Cardiac muscle cell (in vitro differentiated cells and primary cell): Measurements from ENCODE around the gene EPHA4. TPM values are rescaled to one million over a fixed set of nuclear protein-coding genes. Genes with fewer than 3 reads are reported as not detected.

Experiments used
- DNase-seq, 2 donors: peaks; one replicate each; pipeline versions ENCODE4 v3.0.0 to v3.0.0-alpha.2; 2010 to 2017; ENCODE audit warnings: low read depth in 1 of 2, low spot score in 1 of 2
- H3K27ac ChIP-seq: fragments of 200-600 bp; sonication (generic); 2 replicates; pipeline ENCODE4 v1.5.1; 2016
- H3K27me3 ChIP-seq: fragments of 200-600 bp; sonication (generic); 2 replicates; pipeline ENCODE4 v1.6.0; 2016; ENCODE audit warnings: control low read depth
- H3K36me3 ChIP-seq: fragments of 200-600 bp; sonication (generic); 2 replicates; pipeline ENCODE4 v1.5.1; 2016; ENCODE audit warnings: control low read depth
- H3K4me1 ChIP-seq: fragments of 200-600 bp; sonication (generic); 2 replicates; pipeline ENCODE4 v1.8.1; 2017; ENCODE audit warnings: low read depth, mild to moderate bottlenecking, mixed run types
- H3K4me3 ChIP-seq: fragments of 200-600 bp; sonication (generic); 2 replicates; pipeline ENCODE4 v1.5.1; 2016; ENCODE audit warnings: mild to moderate bottlenecking
- H3K9me3 ChIP-seq: fragments of 200-600 bp; sonication (generic); 2 replicates; pipeline ENCODE4 v1.5.1; 2017; ENCODE audit warnings: low read depth, mild to moderate bottlenecking, control low read depth
- CTCF ChIP-seq: IDR thresholded peaks from 2 replicates; pipeline ENCODE4 v1.5.1; 2012; ENCODE audit warnings: low read depth, mild to moderate bottlenecking, low read length
- polyA plus RNA-seq: library from polyadenylated mRNA; unstranded; fragments of >200 nt; fragmentation: Nextera tagmentation; extraction: Ambion mirVana; gene quantifications from 2 replicates; pipeline ENCODE4 v1.2.1, GENCODE V29; 2016
- total RNA-seq: library from RNA; depleted of rRNA; stranded (reverse); fragments of >200 nt; gene quantifications from 2 replicates; pipeline ENCODE4 v1.2.3, GENCODE V29; 2016

EPHA4 gene
- total and polyA plus RNA-seq, 2 experiments from 2014 or later, result 21.2 to 70.2 TPM

DNA sequence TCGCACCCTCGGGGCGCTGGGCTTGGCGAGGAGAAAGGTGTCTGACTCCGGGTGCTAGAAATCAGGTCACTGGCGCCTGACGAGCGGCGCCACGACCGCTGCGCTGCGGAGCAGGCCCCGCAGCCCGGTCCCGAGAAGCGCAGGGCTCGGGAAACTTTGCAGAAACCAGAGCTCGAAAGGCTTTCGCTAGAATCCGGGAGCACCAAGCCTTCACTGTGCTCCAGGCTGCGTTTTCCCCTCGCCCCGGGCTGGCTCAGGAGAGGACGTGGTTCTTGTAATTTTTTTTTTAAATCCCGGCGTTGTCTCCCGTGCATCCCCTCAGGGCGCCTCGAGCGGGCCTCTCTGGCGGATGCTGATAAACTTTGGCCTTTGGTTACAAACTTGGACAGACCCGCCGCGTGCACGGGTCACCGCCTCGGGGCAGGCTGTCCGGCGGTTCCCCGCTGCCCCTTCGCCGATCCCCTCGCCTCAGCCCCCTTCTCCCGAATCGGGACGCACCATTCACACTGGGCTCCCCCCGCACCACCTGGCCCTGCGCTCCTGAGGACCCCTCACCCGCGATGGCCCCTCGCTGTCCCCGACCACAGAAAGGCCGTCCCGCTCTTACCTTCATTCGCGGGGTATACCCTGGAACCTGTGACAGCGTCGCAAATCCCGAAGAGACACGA, 419 bp downstream of the EPHA4 start:
- Histone ChIP-seq H3K4me1 (peaks cover 12% of the 10 kb centered on the region), H3K9me3 (no peaks in the 10 kb centered on the region), H3K27me3 (no peaks in the 10 kb centered on the region), H3K27ac (peak overlapping the region; percentile 13), H3K4me3 (peak overlapping the region; percentile 58), H3K36me3 (no peaks in the 10 kb centered on the region)
- no peak for TF ChIP-seq CTCF
- DNase-seq, result peak; percentile 53 to 64

- peak; percentile 18 to 29 for DNase-seq
- H3K4me3 ChIP-seq, result peak overlapping the region; percentile 58
- peaks cover 16% of the 10 kb centered on the region for H3K4me1 ChIP-seq
- H3K36me3 ChIP-seq, result no peaks in the 10 kb centered on the region
- H3K9me3 ChIP-seq, result no peaks in the 10 kb centered on the region
- TF ChIP-seq CTCF, result no peak
- H3K27me3 ChIP-seq, result no peaks in the 10 kb centered on the region
- H3K27ac ChIP-seq, result peak overlapping the region; percentile 13
These were observed 1.0 kb downstream of the EPHA4 start for GRCh38 chr2:221571025-221571550.

GRCh38 chr2:221570321-221570935, 1.7 kb downstream of the EPHA4 start:
- Histone ChIP-seq H3K4me3 (peak overlapping the region; percentile 58), H3K4me1 (peaks cover 20% of the 10 kb centered on the region), H3K9me3 (no peaks in the 10 kb centered on the region), H3K27me3 (no peaks in the 10 kb centered on the region), H3K36me3 (no peaks in the 10 kb centered on the region), H3K27ac (no peak overlapping the region)
- peak; percentile 30 to 45 for DNase-seq
- TF ChIP-seq CTCF, result peak; percentile 29

- no peak for DNase-seq
- Histone ChIP-seq H3K36me3 (no peaks in the 10 kb centered on the region), H3K4me1 (peaks cover 22% of the 10 kb centered on the region), H3K27ac (no peak overlapping the region), H3K27me3 (no peaks in the 10 kb centered on the region), H3K9me3 (no peaks in the 10 kb centered on the region), H3K4me3 (peak overlapping the region; percentile 58)
- TF ChIP-seq CTCF, result no peak
These were observed 2.2 kb downstream of the EPHA4 start for GRCh38 chr2:221569871-221570270.

- no peak for TF ChIP-seq CTCF
- no peak overlapping the region for H3K27ac ChIP-seq
- H3K36me3 ChIP-seq, result no peaks in the 10 kb centered on the region
- no peaks in the 10 kb centered on the region for H3K9me3 ChIP-seq
- H3K4me3 ChIP-seq, result peak overlapping the region; percentile 58
- no peak for DNase-seq
- H3K4me1 ChIP-seq, result peaks cover 22% of the 10 kb centered on the region
- H3K27me3 ChIP-seq, result no peaks in the 10 kb centered on the region
These were observed 2.7 kb downstream of the EPHA4 start for GRCh38 chr2:221569425-221569845.
